ENCODE results near the gene KAT2A. TPM values are rescaled to one million over a fixed set of nuclear protein-coding genes. Genes with fewer than 3 reads are reported as not detected.

KAT2A gene
- total and polyA plus RNA-seq, 9 of the 15 experiments (the other 6 are each of a cell fraction or from before 2014, with no cell fraction given): 1.5 to 80.4 (median 31.9) TPM

DNA sequence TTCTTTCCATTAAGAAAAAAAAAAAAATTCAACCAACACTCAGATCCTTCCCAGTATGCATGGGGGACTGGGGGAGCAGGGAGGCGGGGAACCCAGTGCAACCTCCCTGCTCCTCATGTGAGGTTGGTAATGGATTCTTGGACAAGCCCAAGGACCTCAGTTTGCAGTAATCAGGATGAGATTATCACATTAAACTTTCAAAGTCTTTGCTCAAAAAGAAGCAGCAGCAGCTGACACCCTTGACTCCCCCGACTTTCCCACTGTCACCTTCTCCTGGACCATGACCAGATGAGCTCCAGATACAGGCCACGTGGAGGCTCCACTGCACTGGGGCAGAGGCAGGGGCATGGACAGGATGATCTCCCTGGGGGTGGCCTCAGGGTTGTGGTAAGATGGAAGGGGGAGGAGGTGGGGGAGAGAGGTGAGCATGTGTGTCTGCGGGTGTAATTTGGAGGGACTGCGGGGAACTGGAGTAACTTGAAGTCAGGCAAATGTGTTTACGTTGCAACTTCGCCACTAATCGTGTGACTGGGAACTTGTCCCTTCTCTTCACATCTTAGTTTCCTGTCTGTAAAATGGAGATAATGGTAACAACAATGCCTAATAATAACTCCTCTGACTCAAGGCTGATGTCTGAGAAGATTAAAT, 42.6 kb downstream of the KAT2A start (continued):
- TF ChIP-seq, protein P1, sequence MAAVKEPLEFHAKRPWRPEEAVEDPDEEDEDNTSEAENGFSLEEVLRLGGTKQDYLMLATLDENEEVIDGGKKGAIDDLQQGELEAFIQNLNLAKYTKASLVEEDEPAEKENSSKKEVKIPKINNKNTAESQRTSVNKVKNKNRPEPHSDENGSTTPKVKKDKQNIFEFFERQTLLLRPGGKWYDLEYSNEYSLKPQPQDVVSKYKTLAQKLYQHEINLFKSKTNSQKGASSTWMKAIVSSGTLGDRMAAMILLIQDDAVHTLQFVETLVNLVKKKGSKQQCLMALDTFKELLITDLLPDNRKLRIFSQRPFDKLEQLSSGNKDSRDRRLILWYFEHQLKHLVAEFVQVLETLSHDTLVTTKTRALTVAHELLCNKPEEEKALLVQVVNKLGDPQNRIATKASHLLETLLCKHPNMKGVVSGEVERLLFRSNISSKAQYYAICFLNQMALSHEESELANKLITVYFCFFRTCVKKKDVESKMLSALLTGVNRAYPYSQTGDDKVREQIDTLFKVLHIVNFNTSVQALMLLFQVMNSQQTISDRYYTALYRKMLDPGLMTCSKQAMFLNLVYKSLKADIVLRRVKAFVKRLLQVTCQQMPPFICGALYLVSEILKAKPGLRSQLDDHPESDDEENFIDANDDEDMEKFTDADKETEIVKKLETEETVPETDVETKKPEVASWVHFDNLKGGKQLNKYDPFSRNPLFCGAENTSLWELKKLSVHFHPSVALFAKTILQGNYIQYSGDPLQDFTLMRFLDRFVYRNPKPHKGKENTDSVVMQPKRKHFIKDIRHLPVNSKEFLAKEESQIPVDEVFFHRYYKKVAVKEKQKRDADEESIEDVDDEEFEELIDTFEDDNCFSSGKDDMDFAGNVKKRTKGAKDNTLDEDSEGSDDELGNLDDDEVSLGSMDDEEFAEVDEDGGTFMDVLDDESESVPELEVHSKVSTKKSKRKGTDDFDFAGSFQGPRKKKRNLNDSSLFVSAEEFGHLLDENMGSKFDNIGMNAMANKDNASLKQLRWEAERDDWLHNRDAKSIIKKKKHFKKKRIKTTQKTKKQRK (IDR thresholded peaks at IDR 0.05; ENCODE audit: borderline replicate concordance, low read depth, low read length): no peak
- no peak for TF ChIP-seq NCOA6 (IDR thresholded peaks at IDR 0.05)
- no peak for TF ChIP-seq ZSCAN32 (CRISPR knock-in tag; IDR thresholded peaks at IDR 0.05)
- TF ChIP-seq, protein P2, sequence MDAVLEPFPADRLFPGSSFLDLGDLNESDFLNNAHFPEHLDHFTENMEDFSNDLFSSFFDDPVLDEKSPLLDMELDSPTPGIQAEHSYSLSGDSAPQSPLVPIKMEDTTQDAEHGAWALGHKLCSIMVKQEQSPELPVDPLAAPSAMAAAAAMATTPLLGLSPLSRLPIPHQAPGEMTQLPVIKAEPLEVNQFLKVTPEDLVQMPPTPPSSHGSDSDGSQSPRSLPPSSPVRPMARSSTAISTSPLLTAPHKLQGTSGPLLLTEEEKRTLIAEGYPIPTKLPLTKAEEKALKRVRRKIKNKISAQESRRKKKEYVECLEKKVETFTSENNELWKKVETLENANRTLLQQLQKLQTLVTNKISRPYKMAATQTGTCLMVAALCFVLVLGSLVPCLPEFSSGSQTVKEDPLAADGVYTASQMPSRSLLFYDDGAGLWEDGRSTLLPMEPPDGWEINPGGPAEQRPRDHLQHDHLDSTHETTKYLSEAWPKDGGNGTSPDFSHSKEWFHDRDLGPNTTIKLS (IDR thresholded peaks at IDR 0.05; ENCODE audit: borderline replicate concordance, low read depth): no peak
- no peak for TF ChIP-seq BDP1 (IDR thresholded peaks at IDR 0.05; ENCODE audit: insufficient read depth, insufficient read length)
- 0 out of 4 replicates have a peak, but pooled peaks of 1 of the 2 experiments have one; percentile 17 for TF ChIP-seq FOXK2 (conservative IDR thresholded peaks at IDR 0.05 in 1 of 2, IDR thresholded peaks at IDR 0.05 in 1 of 2; ENCODE audit: low read depth in 2 of 2)
- TF ChIP-seq HDAC6 (IDR thresholded peaks at IDR 0.05; ENCODE audit: low read depth, low read length): no peak
- TF ChIP-seq NONO (IDR thresholded peaks at IDR 0.05; ENCODE audit: low read depth in 2 of 2, low read length in 1 of 2): no peak
- no peak for TF ChIP-seq SETDB1 (IDR thresholded peaks at IDR 0.05; ENCODE audit: low read length)
- TF ChIP-seq CEBPG (CRISPR knock-in tag; IDR thresholded peaks at IDR 0.05): no peak
- no peak for TF ChIP-seq CEBPG (tag; conservative IDR thresholded peaks at IDR 0.05 in 1 of 2, IDR thresholded peaks at IDR 0.05 in 1 of 2)
- TF ChIP-seq GTF2F1 (IDR thresholded peaks at IDR 0.05; ENCODE audit: low read depth, low read length): no peak
- TF ChIP-seq ZNF143 (CRISPR knock-in tag; IDR thresholded peaks at IDR 0.05): no peak
- TF ChIP-seq BCL6 (CRISPR knock-in tag; IDR thresholded peaks at IDR 0.05): no peak
- TF ChIP-seq SLC30A9 (CRISPR knock-in tag; IDR thresholded peaks at IDR 0.05): no peak
- no peak for TF ChIP-seq TCFL5 (CRISPR knock-in tag; conservative IDR thresholded peaks at IDR 0.05)
- no peak for TF ChIP-seq NCOA4 (IDR thresholded peaks at IDR 0.05; ENCODE audit: partially characterized antibody)
- TF ChIP-seq SMARCE1 (IDR thresholded peaks at IDR 0.05): peak; percentile 54; the same call in 1 of the 2 replicates
- TF ChIP-seq RUNX1 (IDR thresholded peaks at IDR 0.05; ENCODE audit: low read depth): no peak
- no peak for TF ChIP-seq TAF15 (IDR thresholded peaks at IDR 0.05; ENCODE audit: low read depth, low read length)
- TF ChIP-seq AFF1 (IDR thresholded peaks at IDR 0.05; ENCODE audit: low read depth in 1 of 2, partially characterized antibody in 2 of 2): no peak
